ENCODE results near the gene TAB3.

TAB3 gene

DNA sequence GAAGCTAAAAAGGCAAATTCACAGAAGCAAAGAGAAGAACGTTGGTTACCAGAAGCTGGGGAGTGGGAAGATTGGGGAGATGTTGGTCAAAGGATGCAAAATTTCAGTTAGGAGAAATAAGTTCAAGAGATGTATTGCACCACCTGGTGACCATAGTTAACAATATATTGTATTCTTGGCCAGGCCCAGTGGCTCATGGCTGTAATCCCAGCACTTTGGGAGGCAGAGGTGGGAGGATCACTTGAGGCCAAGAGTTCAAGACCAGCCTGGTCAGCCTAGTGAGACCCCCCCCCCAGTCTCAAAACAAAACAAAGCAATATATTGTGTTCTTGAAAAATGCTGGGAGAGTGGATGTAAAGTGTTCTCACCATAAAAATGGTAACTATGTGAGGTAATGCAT lies 67.9 kb downstream of the TAB3 start:
- no peaks in the 10 kb centered on the region for H3K79me1 ChIP-seq (ENCODE audit: low read length)
- no peak overlapping the region for H3K14ac ChIP-seq (ENCODE audit: low read length)
- H3K4me1 ChIP-seq (ENCODE audit: control insufficient read depth in 1 of 2, insufficient read depth in 2 of 2, low read length in 2 of 2): no peaks in the 10 kb centered on the region
- no peak overlapping the region for H3K4me2 ChIP-seq (ENCODE audit: low read length)
- DNase-seq: no peak
- H2AK5ac ChIP-seq (ENCODE audit: low read length): no peak overlapping the region
- H3K4ac ChIP-seq (ENCODE audit: low read depth, low read length): no peak overlapping the region
- no peaks in the 10 kb centered on the region for H3K9me3 ChIP-seq (ENCODE audit: insufficient read depth, low read depth, low read length)
- H3K36me3 ChIP-seq (ENCODE audit: control insufficient read depth in 1 of 2, insufficient read depth in 2 of 2, low read length in 2 of 2): no peaks in the 10 kb centered on the region
- no peak overlapping the region for H2BK120ac ChIP-seq (ENCODE audit: insufficient read depth, low read length, poor library complexity)
- H3K23ac ChIP-seq (ENCODE audit: low read length): no peak overlapping the region
- no peaks in the 10 kb centered on the region for H3K79me2 ChIP-seq (ENCODE audit: control insufficient read depth, insufficient read depth, low read length, poor library complexity)
- no peak overlapping the region for H2BK12ac ChIP-seq (ENCODE audit: low read length)
- H3K9ac ChIP-seq (ENCODE audit: low read length): no peak overlapping the region
- no peak overlapping the region for H2BK5ac ChIP-seq (ENCODE audit: low read depth, low read length, poor library complexity)
- no CpG with 5 or more reads among the region's 1 CpG for WGBS (ENCODE audit: extremely low coverage, insufficient coverage, insufficient read length)
- no peak overlapping the region for H4K12ac ChIP-seq (ENCODE audit: low read depth, low read length)
- no peak overlapping the region for H3K4me3 ChIP-seq (ENCODE audit: low read depth, low read length)
- H4K8ac ChIP-seq (ENCODE audit: low read depth, low read length): no peak overlapping the region
- no peak overlapping the region for H3K18ac ChIP-seq (ENCODE audit: low read length)
- H4K91ac ChIP-seq (ENCODE audit: low read depth, low read length): no peak overlapping the region
- H3K27me3 ChIP-seq (ENCODE audit: insufficient read depth, low read length): no peaks in the 10 kb centered on the region
- no peak overlapping the region for H2AFZ ChIP-seq (ENCODE audit: insufficient read depth, low read length, poor library complexity)
- no peak overlapping the region for H3K27ac ChIP-seq (ENCODE audit: low read depth, low read length)

DNA sequence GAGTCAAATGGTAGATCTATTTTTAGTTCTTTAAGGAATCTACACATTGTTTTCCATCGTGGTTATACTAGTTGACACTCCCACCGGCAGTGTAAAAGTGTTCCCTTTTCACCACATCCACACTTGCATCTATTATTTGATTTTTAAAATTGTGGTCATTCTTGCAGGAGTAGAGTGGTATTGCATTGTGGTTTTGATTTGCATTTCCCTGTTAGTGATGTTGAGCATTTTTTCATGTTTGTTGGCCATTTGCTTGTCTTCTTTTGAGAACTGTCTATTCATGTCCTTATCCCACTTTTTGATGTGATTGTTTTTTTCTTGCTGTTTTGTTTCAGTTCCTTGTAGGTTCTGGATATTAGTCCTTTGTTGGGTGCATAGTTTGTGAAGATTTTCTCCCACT lies 70.0 kb downstream of the TAB3 start:
- H3K4me3 ChIP-seq (ENCODE audit: low read depth, low read length): no peak overlapping the region
- H4K91ac ChIP-seq (ENCODE audit: low read depth, low read length): no peak overlapping the region
- H3K14ac ChIP-seq (ENCODE audit: low read length): no peak overlapping the region
- no peak overlapping the region for H2BK120ac ChIP-seq (ENCODE audit: insufficient read depth, low read length, poor library complexity)
- no peak overlapping the region for H2AK5ac ChIP-seq (ENCODE audit: low read length)
- H3K27ac ChIP-seq (ENCODE audit: low read depth, low read length): no peak overlapping the region
- no peak overlapping the region for H3K4me2 ChIP-seq (ENCODE audit: low read length)
- no peak overlapping the region for H3K23ac ChIP-seq (ENCODE audit: low read length)
- H3K9ac ChIP-seq (ENCODE audit: low read length): no peak overlapping the region
- no peak overlapping the region for H4K8ac ChIP-seq (ENCODE audit: low read depth, low read length)
- H4K12ac ChIP-seq (ENCODE audit: low read depth, low read length): no peak overlapping the region
- no peak overlapping the region for H3K4ac ChIP-seq (ENCODE audit: low read depth, low read length)
- H2BK5ac ChIP-seq (ENCODE audit: low read depth, low read length, poor library complexity): no peak overlapping the region
- no peaks in the 10 kb centered on the region for H3K36me3 ChIP-seq (ENCODE audit: control insufficient read depth in 1 of 2, insufficient read depth in 2 of 2, low read length in 2 of 2)
- H3K79me1 ChIP-seq (ENCODE audit: low read length): no peaks in the 10 kb centered on the region
- no peaks in the 10 kb centered on the region for H3K4me1 ChIP-seq (ENCODE audit: control insufficient read depth in 1 of 2, insufficient read depth in 2 of 2, low read length in 2 of 2)
- no CpG with 5 or more reads among the region's 2 CpGs for WGBS (ENCODE audit: extremely low coverage, insufficient coverage, insufficient read length)
- no peak for DNase-seq
- no peak overlapping the region for H2AFZ ChIP-seq (ENCODE audit: insufficient read depth, low read length, poor library complexity)
- H3K9me3 ChIP-seq (ENCODE audit: insufficient read depth, low read depth, low read length): no peaks in the 10 kb centered on the region
- no peak overlapping the region for H2BK12ac ChIP-seq (ENCODE audit: low read length)
- H3K18ac ChIP-seq (ENCODE audit: low read length): no peak overlapping the region
- no peaks in the 10 kb centered on the region for H3K27me3 ChIP-seq (ENCODE audit: insufficient read depth, low read length)
- H3K79me2 ChIP-seq (ENCODE audit: control insufficient read depth, insufficient read depth, low read length, poor library complexity): no peaks in the 10 kb centered on the region

DNA sequence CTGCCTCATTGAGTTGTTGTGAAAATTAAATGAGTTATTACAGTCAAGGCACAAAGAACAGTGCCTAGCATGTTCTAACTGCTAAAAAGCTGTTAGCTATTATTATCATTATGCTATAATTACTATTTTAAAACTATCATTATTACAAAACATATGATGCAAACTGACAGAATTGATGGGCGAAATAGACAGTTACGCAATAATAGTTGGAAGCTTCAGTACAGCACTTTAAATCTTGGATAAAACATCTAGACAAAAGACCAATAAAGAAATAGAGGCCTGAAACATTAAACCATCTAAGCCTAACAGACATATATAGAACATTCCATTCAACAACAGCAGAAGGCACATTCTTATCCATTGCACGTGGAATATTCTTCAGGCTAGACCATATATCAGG lies 73.0 kb downstream of the TAB3 start:
- no peak overlapping the region for H2BK5ac ChIP-seq (ENCODE audit: low read depth, low read length, poor library complexity)
- no CpG with 5 or more reads among the region's 3 CpGs for WGBS (ENCODE audit: extremely low coverage, insufficient coverage, insufficient read length)
- no peaks in the 10 kb centered on the region for H3K4me1 ChIP-seq (ENCODE audit: control insufficient read depth in 1 of 2, insufficient read depth in 2 of 2, low read length in 2 of 2)
- H3K4me3 ChIP-seq (ENCODE audit: low read depth, low read length): no peak overlapping the region
- H3K36me3 ChIP-seq (ENCODE audit: control insufficient read depth in 1 of 2, insufficient read depth in 2 of 2, low read length in 2 of 2): no peaks in the 10 kb centered on the region
- H3K4ac ChIP-seq (ENCODE audit: low read depth, low read length): no peak overlapping the region
- H3K18ac ChIP-seq (ENCODE audit: low read length): no peak overlapping the region
- no peak overlapping the region for H4K12ac ChIP-seq (ENCODE audit: low read depth, low read length)
- no peak overlapping the region for H4K91ac ChIP-seq (ENCODE audit: low read depth, low read length)
- no peak overlapping the region for H2BK120ac ChIP-seq (ENCODE audit: insufficient read depth, low read length, poor library complexity)
- no peaks in the 10 kb centered on the region for H3K27me3 ChIP-seq (ENCODE audit: insufficient read depth, low read length)
- no peak for DNase-seq
- H2BK12ac ChIP-seq (ENCODE audit: low read length): no peak overlapping the region
- H3K79me2 ChIP-seq (ENCODE audit: control insufficient read depth, insufficient read depth, low read length, poor library complexity): no peaks in the 10 kb centered on the region
- no peaks in the 10 kb centered on the region for H3K79me1 ChIP-seq (ENCODE audit: low read length)
- H3K9ac ChIP-seq (ENCODE audit: low read length): no peak overlapping the region
- no peak overlapping the region for H3K27ac ChIP-seq (ENCODE audit: low read depth, low read length)
- H3K4me2 ChIP-seq (ENCODE audit: low read length): no peak overlapping the region
- no peak overlapping the region for H3K23ac ChIP-seq (ENCODE audit: low read length)
- H3K9me3 ChIP-seq (ENCODE audit: insufficient read depth, low read depth, low read length): no peaks in the 10 kb centered on the region
- no peak overlapping the region for H2AFZ ChIP-seq (ENCODE audit: insufficient read depth, low read length, poor library complexity)
- no peak overlapping the region for H2AK5ac ChIP-seq (ENCODE audit: low read length)
- no peak overlapping the region for H4K8ac ChIP-seq (ENCODE audit: low read depth, low read length)
- H3K14ac ChIP-seq (ENCODE audit: low read length): no peak overlapping the region

DNA sequence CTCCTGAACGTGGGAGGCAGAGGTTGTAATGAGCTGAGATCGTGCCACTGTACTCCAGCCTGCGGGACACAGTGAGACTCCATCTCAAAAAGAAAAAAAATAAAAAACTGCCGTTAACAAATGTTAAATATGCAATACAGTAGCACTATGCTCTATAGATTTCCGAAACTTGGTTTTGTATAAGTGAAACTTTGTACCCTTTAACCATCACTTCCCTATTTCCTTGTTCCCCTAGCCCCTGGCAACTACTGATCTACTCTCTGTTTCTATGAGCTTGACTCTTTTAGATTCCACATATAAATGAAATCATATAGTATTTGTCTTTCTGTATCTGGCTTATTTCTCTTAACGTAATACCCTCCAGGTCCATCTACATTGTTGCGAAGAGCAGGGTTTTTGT lies 74.1 kb downstream of the TAB3 start:
- no peak overlapping the region for H3K4ac ChIP-seq (ENCODE audit: low read depth, low read length)
- WGBS (ENCODE audit: extremely low coverage, insufficient coverage, insufficient read length): no CpG with 5 or more reads among the region's 7 CpGs
- no peak overlapping the region for H2BK12ac ChIP-seq (ENCODE audit: low read length)

More for the DNA sequence above, 74.1 kb downstream of the TAB3 start:
- Histone ChIP-seq H3K14ac (ENCODE audit: low read length) (no peak overlapping the region), H2BK120ac (ENCODE audit: insufficient read depth, low read length, poor library complexity) (no peak overlapping the region), H2AK5ac (ENCODE audit: low read length) (no peak overlapping the region), H3K4me1 (ENCODE audit: control insufficient read depth in 1 of 2, insufficient read depth in 2 of 2, low read length in 2 of 2) (no peaks in the 10 kb centered on the region), H3K9ac (ENCODE audit: low read length) (no peak overlapping the region), H3K18ac (ENCODE audit: low read length) (no peak overlapping the region), H3K79me1 (ENCODE audit: low read length) (no peaks in the 10 kb centered on the region), H2BK5ac (ENCODE audit: low read depth, low read length, poor library complexity) (no peak overlapping the region), H3K27ac (ENCODE audit: low read depth, low read length) (no peak overlapping the region), H3K36me3 (ENCODE audit: control insufficient read depth in 1 of 2, insufficient read depth in 2 of 2, low read length in 2 of 2) (no peaks in the 10 kb centered on the region), H3K9me3 (ENCODE audit: insufficient read depth, low read depth, low read length) (no peaks in the 10 kb centered on the region), H3K4me3 (ENCODE audit: low read depth, low read length) (no peak overlapping the region), H4K12ac (ENCODE audit: low read depth, low read length) (no peak overlapping the region), H3K4me2 (ENCODE audit: low read length) (no peak overlapping the region), H4K91ac (ENCODE audit: low read depth, low read length) (no peak overlapping the region), H3K27me3 (ENCODE audit: insufficient read depth, low read length) (no peaks in the 10 kb centered on the region), H2AFZ (ENCODE audit: insufficient read depth, low read length, poor library complexity) (no peak overlapping the region), H3K23ac (ENCODE audit: low read length) (no peak overlapping the region), H3K79me2 (ENCODE audit: control insufficient read depth, insufficient read depth, low read length, poor library complexity) (no peaks in the 10 kb centered on the region), H4K8ac (ENCODE audit: low read depth, low read length) (no peak overlapping the region)
- DNase-seq: no peak
